Cardiac atrium fibroblast (primary cell): ENCODE measurements around the gene KIF1A. TPM values are rescaled to one million over a fixed set of nuclear protein-coding genes. Genes with fewer than 3 reads are reported as not detected.

ENCODE experiments used
- total RNA-seq: library from RNA; depleted of rRNA; stranded (reverse); fragments of >200 nt; gene quantifications from 2 replicates; pipeline ENCODE4 v1.2.3, GENCODE V29; 2015

KIF1A gene, protein sequence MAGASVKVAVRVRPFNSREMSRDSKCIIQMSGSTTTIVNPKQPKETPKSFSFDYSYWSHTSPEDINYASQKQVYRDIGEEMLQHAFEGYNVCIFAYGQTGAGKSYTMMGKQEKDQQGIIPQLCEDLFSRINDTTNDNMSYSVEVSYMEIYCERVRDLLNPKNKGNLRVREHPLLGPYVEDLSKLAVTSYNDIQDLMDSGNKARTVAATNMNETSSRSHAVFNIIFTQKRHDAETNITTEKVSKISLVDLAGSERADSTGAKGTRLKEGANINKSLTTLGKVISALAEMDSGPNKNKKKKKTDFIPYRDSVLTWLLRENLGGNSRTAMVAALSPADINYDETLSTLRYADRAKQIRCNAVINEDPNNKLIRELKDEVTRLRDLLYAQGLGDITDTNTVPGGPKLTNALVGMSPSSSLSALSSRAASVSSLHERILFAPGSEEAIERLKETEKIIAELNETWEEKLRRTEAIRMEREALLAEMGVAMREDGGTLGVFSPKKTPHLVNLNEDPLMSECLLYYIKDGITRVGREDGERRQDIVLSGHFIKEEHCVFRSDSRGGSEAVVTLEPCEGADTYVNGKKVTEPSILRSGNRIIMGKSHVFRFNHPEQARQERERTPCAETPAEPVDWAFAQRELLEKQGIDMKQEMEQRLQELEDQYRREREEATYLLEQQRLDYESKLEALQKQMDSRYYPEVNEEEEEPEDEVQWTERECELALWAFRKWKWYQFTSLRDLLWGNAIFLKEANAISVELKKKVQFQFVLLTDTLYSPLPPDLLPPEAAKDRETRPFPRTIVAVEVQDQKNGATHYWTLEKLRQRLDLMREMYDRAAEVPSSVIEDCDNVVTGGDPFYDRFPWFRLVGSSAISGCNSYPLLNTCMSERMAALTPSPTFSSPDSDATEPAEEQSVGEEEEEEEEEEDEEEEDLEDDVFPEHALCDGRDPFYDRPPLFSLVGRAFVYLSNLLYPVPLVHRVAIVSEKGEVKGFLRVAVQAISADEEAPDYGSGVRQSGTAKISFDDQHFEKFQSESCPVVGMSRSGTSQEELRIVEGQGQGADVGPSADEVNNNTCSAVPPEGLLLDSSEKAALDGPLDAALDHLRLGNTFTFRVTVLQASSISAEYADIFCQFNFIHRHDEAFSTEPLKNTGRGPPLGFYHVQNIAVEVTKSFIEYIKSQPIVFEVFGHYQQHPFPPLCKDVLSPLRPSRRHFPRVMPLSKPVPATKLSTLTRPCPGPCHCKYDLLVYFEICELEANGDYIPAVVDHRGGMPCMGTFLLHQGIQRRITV (N-terminal part only)
- total RNA-seq = not detected in 2 replicates

DNA sequence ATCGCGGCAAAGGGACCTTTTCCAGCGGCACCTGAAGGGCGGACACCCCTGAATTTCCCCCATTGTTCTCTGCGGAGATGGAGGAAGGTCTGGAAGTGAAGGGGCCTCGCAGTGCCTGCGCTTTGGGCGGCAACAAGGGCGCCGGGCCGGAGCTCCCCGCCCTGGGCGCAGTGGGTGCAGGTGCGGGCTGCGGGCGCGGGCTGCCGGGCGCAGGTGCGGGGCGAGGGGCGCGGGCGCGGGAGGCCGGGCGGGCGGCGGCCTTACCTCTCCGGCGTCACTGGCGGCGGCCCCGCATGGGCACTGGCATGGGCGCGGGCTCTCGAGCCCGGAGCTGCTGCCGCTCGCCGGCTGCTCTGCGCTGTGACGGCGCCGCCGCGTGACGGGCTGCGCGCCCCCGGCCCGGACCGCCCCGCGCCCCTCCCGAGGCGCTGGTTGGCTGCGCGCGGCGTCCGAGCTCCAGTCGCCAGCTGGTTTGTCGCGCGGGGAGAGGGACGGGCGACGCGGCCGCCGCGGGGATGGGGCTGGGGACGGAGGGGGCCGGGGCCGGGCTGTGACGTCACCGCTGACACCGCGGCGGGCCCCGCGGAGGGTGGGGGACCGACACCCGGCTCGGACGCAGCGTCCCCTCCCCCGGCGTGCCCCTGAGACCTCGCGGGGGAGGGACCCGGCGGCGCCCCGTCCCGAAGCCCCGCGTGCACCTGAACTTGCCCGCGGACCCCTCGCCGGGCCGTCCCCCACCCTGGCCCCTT, at the start of gene KIF1A:
Gene KIF1A, minus strand, starts transcription at position 362 of the 749 bp plus-strand sequence. CDS start 22,467 bp downstream, outside the sequence.

GRCh38 chr2:240868286-240869108, 48.5 kb upstream of the KIF1A start, which contains the start of gene AGXT:
Gene AGXT (plus strand): TSS chr2:240868824. CDS start chr2:240868866, 42 bp downstream.

DNA sequence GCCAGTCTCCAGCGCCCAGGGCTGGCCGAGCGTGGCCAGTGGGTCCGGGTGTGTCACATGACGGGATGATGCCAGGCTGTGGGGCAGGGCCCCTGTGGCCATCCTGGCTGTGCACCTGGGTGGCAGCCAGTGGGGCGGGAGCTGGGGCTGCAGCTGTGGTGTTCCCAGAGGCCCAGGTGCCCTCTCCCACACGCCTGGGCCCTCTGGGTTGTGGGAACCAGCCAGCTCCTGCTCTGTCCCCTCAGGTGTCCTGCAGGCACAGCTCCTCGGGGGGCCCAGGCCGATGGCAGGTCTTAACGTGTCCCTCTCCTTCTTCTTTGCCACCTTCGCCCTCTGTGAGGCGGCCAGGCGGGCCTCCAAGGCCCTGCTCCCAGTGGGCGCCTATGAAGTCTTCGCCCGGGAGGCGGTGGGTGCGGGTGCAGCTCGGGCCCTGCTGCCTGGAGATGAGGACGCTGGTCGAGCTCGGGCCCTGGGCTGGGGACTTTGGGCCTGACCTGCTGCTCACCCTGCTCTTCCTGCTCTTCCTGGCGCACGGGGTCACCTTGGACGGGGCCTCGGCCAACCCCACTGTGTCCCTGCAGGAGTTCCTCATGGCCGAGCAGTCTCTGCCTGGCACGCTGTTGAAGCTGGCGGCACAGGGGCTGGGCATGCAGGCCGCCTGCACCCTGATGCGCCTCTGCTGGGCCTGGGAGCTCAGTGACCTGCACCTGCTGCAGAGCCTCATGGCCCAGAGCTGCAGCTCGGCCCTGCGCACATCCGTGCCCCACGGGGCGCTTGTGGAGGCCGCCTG, 128.2 kb downstream of the KIF1A start, which contains the start of gene AQP12A:
Gene AQP12A, plus strand, starts transcription at position 236 of the 790 bp plus-strand sequence. Its CDS starts 48 bp downstream, at position 284.

GRCh38 chr2:240682431-240683224, 137.4 kb downstream of the KIF1A start, which contains the start of gene AQP12B:
Gene AQP12B (minus strand): TSS chr2:240682885. CDS start chr2:240682837, 48 bp downstream.

Other genes starting within 250 kb of the KIF1A start
- gene CAPN10, start 233.5 kb downstream of the KIF1A start, total RNA-seq = 15.9 and 19.7 TPM in 2 replicates
- not detected in 2 replicates for gene GPR35, start 194.7 kb downstream of the KIF1A start, total RNA-seq
- not detected in 2 replicates for gene AQP12B, start 137.3 kb downstream of the KIF1A start, total RNA-seq
- gene AQP12A, start 128.4 kb downstream of the KIF1A start, total RNA-seq = not detected in 2 replicates
- not detected in 2 replicates for gene AGXT, start 48.6 kb upstream of the KIF1A start, total RNA-seq
- not detected in 2 replicates for gene MAB21L4, start 75.9 kb upstream of the KIF1A start, total RNA-seq
- gene CROCC2, start 86.1 kb upstream of the KIF1A start, total RNA-seq = 1.8 TPM in 1 of 2 replicates, not detected in the other
- 38.1 and 84.5 TPM in 2 replicates for gene SNED1, start 178.4 kb upstream of the KIF1A start, total RNA-seq